Measurements from ENCODE around the gene TRIM27.
"Not testable (repeated sequence)": the region's sequence is repeated elsewhere in the genome, so short reads cannot be mapped to it uniquely, and the experiment has no call there.

The TRIM27 gene

DNA sequence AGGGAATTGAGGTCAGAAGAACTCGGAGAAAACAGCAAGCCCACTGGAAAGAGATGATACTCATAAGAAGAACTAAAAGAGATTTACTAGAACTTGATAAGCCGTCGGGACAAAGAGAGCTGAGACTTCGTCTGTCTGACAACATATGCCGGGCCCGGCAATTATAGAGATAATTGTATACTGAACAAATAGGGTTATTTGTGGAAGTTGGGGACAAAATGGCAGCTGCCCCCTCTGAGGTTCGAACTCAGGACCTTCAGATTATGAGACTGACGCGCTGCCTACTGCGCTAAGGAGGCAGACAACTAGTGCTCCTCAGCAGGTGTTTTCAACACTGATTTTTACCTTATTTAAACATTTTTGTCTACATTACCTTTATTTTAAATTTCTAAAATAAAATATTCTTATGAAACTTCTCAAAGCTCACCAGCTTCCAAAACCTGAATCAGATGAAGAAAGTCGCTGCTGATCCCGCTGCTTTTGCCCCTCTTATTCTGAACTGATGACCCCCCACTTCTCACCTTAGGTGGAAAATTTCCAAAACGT lies 29.3 kb upstream of the TRIM27 start:
- Histone ChIP-seq H3K23ac (ENCODE audit: low read length) (no peak overlapping the region), H3K4ac (ENCODE audit: low read depth, low read length) (no peak overlapping the region), H3K36me3 (ENCODE audit: control insufficient read depth, insufficient read depth, low read length) (no peaks in the 10 kb centered on the region), H3K27me3 (ENCODE audit: insufficient read depth, low read length, poor library complexity) (peaks cover 4% of the 10 kb centered on the region), H3K4me1 (ENCODE audit: control insufficient read depth, low read depth, low read length) (peaks cover 2% of the 10 kb centered on the region), H2BK15ac (replicated peaks; ENCODE audit: low read depth) (no peak overlapping the region), H4K8ac (ENCODE audit: low read depth, low read length) (no peak overlapping the region), H4K5ac (ENCODE audit: low read length) (no peak overlapping the region), H3K4me2 (ENCODE audit: low read length) (peak overlapping the region; percentile 90), H2AK5ac (ENCODE audit: low read length) (no peak overlapping the region), H3K9ac (ENCODE audit: low read length) (peak overlapping the region; percentile 59), H3K18ac (ENCODE audit: low read length) (no peak overlapping the region), H3K56ac (ENCODE audit: low read length) (peak overlapping the region; percentile 60), H2BK5ac (ENCODE audit: low read length) (no peak overlapping the region), H3K4me3 (ENCODE audit: low read length) (peak overlapping the region; percentile 91), H3K79me2 (ENCODE audit: control insufficient read depth, insufficient read depth, low read length) (no peaks in the 10 kb centered on the region), H2BK120ac (ENCODE audit: low read depth, low read length) (no peak overlapping the region), H3K27ac (ENCODE audit: low read depth, low read length) (no peak overlapping the region), H3K79me1 (ENCODE audit: low read length) (no peaks in the 10 kb centered on the region)
- DNase-seq = peak; percentile 69
- WGBS (ENCODE audit: extremely low coverage, insufficient coverage, low lambda C conversion rate) = no CpG with 5 or more reads among the region's 13 CpGs

- not testable (repeated sequence) for H3K36me3 ChIP-seq (ENCODE audit: control insufficient read depth, insufficient read depth, low read length); H2BK15ac ChIP-seq (replicated peaks; ENCODE audit: low read depth); H3K56ac ChIP-seq (ENCODE audit: low read length); H4K8ac ChIP-seq (ENCODE audit: low read depth, low read length); H3K4me1 ChIP-seq (ENCODE audit: control insufficient read depth, low read depth, low read length); H3K4me3 ChIP-seq (ENCODE audit: low read length); H2BK120ac ChIP-seq (ENCODE audit: low read depth, low read length); H3K79me1 ChIP-seq (ENCODE audit: low read length); H3K9ac ChIP-seq (ENCODE audit: low read length); H2BK5ac ChIP-seq (ENCODE audit: low read length); DNase-seq; H2AK5ac ChIP-seq (ENCODE audit: low read length); H3K4me2 ChIP-seq (ENCODE audit: low read length); H3K79me2 ChIP-seq (ENCODE audit: control insufficient read depth, insufficient read depth, low read length); H4K5ac ChIP-seq (ENCODE audit: low read length); H3K27ac ChIP-seq (ENCODE audit: low read depth, low read length); H3K18ac ChIP-seq (ENCODE audit: low read length); H3K4ac ChIP-seq (ENCODE audit: low read depth, low read length); H3K27me3 ChIP-seq (ENCODE audit: insufficient read depth, low read length, poor library complexity); H3K23ac ChIP-seq (ENCODE audit: low read length)
- no CpG with 5 or more reads among the region's 41 CpGs for WGBS (ENCODE audit: extremely low coverage, insufficient coverage, low lambda C conversion rate)
Observed at GRCh38 chr6:28949656-28950195, 25.9 kb upstream of the TRIM27 start.

DNA sequence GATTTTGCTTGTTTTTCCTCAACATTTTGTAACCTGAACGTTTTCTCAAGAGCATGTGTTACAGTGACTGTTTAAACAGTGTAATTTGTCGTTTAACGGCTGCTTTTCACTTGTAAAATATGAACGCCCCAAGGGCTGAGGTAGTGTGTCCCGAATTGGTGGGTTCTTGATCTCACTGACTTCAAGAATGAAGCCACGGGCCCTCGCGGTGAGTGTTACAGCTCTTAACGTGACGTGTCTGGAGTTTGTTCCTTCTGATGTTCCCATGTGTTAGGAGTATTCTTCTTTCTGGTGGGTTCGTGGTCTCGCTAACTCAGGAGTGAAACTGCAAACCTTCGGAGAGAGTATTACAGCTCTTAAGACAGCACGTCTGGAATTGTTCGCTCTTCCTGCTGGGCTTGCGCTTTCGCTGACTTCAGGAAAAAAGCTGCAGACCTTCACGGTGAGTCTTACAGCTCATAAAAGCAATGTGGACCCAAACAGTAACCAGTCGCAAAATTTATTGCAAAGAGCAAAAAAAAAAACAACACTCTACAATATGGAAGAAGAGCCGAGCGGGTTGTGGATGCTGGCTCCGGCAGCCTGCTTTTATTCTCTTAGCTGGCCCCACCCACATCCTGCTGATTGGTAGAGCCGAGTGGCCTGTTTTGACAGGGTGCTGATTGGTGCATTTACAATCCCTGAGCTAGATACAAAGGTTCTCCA lies 25.1 kb upstream of the TRIM27 start:
- no peak overlapping the region for H2BK5ac ChIP-seq (ENCODE audit: low read length)
- H2AK5ac ChIP-seq (ENCODE audit: low read length) = no peak overlapping the region
- no peak overlapping the region for H3K18ac ChIP-seq (ENCODE audit: low read length)
- no CpG with 5 or more reads among the region's 23 CpGs for WGBS (ENCODE audit: extremely low coverage, insufficient coverage, low lambda C conversion rate)
- no peak for DNase-seq
- no peak overlapping the region for H3K23ac ChIP-seq (ENCODE audit: low read length)
- H3K36me3 ChIP-seq (ENCODE audit: control insufficient read depth, insufficient read depth, low read length) = no peaks in the 10 kb centered on the region
- no peak overlapping the region for H3K56ac ChIP-seq (ENCODE audit: low read length)
- H3K79me1 ChIP-seq (ENCODE audit: low read length) = no peaks in the 10 kb centered on the region
- H3K4me2 ChIP-seq (ENCODE audit: low read length) = no peak overlapping the region
- H3K4me3 ChIP-seq (ENCODE audit: low read length) = no peak overlapping the region
- H3K9ac ChIP-seq (ENCODE audit: low read length) = no peak overlapping the region
- no peak overlapping the region for H2BK120ac ChIP-seq (ENCODE audit: low read depth, low read length)
- no peaks in the 10 kb centered on the region for H3K79me2 ChIP-seq (ENCODE audit: control insufficient read depth, insufficient read depth, low read length)
- H3K27ac ChIP-seq (ENCODE audit: low read depth, low read length) = no peak overlapping the region
- no peak overlapping the region for H2BK15ac ChIP-seq (replicated peaks; ENCODE audit: low read depth)
- peaks cover 4% of the 10 kb centered on the region for H3K27me3 ChIP-seq (ENCODE audit: insufficient read depth, low read length, poor library complexity)
- no peak overlapping the region for H3K4ac ChIP-seq (ENCODE audit: low read depth, low read length)
- H3K4me1 ChIP-seq (ENCODE audit: control insufficient read depth, low read depth, low read length) = peaks cover 2% of the 10 kb centered on the region
- no peak overlapping the region for H4K5ac ChIP-seq (ENCODE audit: low read length)
- H4K8ac ChIP-seq (ENCODE audit: low read depth, low read length) = no peak overlapping the region

DNA sequence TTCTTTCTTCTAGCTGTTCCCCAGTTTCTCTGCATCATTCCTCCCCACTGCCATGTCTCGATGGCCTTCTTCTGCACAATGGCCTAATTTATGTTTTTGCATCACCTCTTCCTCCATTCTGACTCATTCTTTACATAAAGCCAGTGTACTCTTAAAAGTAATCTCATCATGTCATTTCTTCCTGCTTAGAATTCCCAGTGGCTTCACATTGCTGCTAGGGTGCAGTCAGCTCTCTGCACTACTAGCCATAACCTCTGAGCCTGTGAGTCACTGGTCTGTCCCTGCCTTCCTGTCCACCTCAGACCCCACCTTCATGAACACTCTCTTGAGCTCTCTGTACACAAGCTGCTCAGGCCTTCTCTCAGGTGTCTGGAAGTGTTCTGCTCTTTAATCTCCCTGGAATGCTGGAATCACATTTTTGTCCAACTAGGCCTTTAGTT lies 24.1 kb upstream of the TRIM27 start:
- no peaks in the 10 kb centered on the region for H3K79me2 ChIP-seq (ENCODE audit: control insufficient read depth, insufficient read depth, low read length)
- H2BK5ac ChIP-seq (ENCODE audit: low read length) = no peak overlapping the region
- H3K36me3 ChIP-seq (ENCODE audit: control insufficient read depth, insufficient read depth, low read length) = no peaks in the 10 kb centered on the region
- H2BK120ac ChIP-seq (ENCODE audit: low read depth, low read length) = no peak overlapping the region
- no peak overlapping the region for H4K5ac ChIP-seq (ENCODE audit: low read length)
- no peak overlapping the region for H3K18ac ChIP-seq (ENCODE audit: low read length)
- H4K8ac ChIP-seq (ENCODE audit: low read depth, low read length) = no peak overlapping the region
- no peaks in the 10 kb centered on the region for H3K27me3 ChIP-seq (ENCODE audit: insufficient read depth, low read length, poor library complexity)
- no peak overlapping the region for H2AK5ac ChIP-seq (ENCODE audit: low read length)
- H3K79me1 ChIP-seq (ENCODE audit: low read length) = no peaks in the 10 kb centered on the region
- H3K9ac ChIP-seq (ENCODE audit: low read length) = no peak overlapping the region
- H3K4ac ChIP-seq (ENCODE audit: low read depth, low read length) = no peak overlapping the region
- no peak overlapping the region for H3K56ac ChIP-seq (ENCODE audit: low read length)
- no CpG with 5 or more reads among the region's 1 CpG for WGBS (ENCODE audit: extremely low coverage, insufficient coverage, low lambda C conversion rate)
- H2BK15ac ChIP-seq (replicated peaks; ENCODE audit: low read depth) = no peak overlapping the region
- no peak for DNase-seq
- H3K4me3 ChIP-seq (ENCODE audit: low read length) = no peak overlapping the region
- H3K27ac ChIP-seq (ENCODE audit: low read depth, low read length) = no peak overlapping the region
- H3K23ac ChIP-seq (ENCODE audit: low read length) = no peak overlapping the region
- H3K4me2 ChIP-seq (ENCODE audit: low read length) = no peak overlapping the region
- no peaks in the 10 kb centered on the region for H3K4me1 ChIP-seq (ENCODE audit: control insufficient read depth, low read depth, low read length)

- Histone ChIP-seq H3K23ac (ENCODE audit: low read length) (no peak overlapping the region), H3K79me2 (ENCODE audit: control insufficient read depth, insufficient read depth, low read length) (no peaks in the 10 kb centered on the region), H2AK5ac (ENCODE audit: low read length) (no peak overlapping the region), H3K27me3 (ENCODE audit: insufficient read depth, low read length, poor library complexity) (no peaks in the 10 kb centered on the region), H3K36me3 (ENCODE audit: control insufficient read depth, insufficient read depth, low read length) (no peaks in the 10 kb centered on the region), H3K56ac (ENCODE audit: low read length) (no peak overlapping the region), H3K4me3 (ENCODE audit: low read length) (no peak overlapping the region), H3K79me1 (ENCODE audit: low read length) (no peaks in the 10 kb centered on the region), H3K4ac (ENCODE audit: low read depth, low read length) (no peak overlapping the region), H2BK5ac (ENCODE audit: low read length) (no peak overlapping the region), H3K27ac (ENCODE audit: low read depth, low read length) (no peak overlapping the region), H2BK120ac (ENCODE audit: low read depth, low read length) (no peak overlapping the region), H4K5ac (ENCODE audit: low read length) (no peak overlapping the region), H3K18ac (ENCODE audit: low read length) (no peak overlapping the region), H3K9ac (ENCODE audit: low read length) (no peak overlapping the region), H3K4me2 (ENCODE audit: low read length) (no peak overlapping the region), H3K4me1 (ENCODE audit: control insufficient read depth, low read depth, low read length) (no peaks in the 10 kb centered on the region), H4K8ac (ENCODE audit: low read depth, low read length) (no peak overlapping the region), H2BK15ac (replicated peaks; ENCODE audit: low read depth) (no peak overlapping the region)
- no CpG with 5 or more reads among the region's 6 CpGs for WGBS (ENCODE audit: extremely low coverage, insufficient coverage, low lambda C conversion rate)
- no peak for DNase-seq
Observed at GRCh38 chr6:28947067-28947765, 23.4 kb upstream of the TRIM27 start.

Measured in mesendoderm (in vitro differentiated cells).